ENCODE measurements around the gene DISC1.

- TF ChIP-seq CTCF (conservative IDR thresholded peaks at IDR 0.05 in 1 of 2, IDR thresholded peaks at IDR 0.05 in 1 of 2; ENCODE audit: low read depth in 1 of 2, low read length in 2 of 2), result no peak
- no peak for TF ChIP-seq EZH2 (IDR thresholded peaks at IDR 0.05; ENCODE audit: low read length, missing control alignments)
Measured at GRCh38 chr1:231899713-231900435, 273.3 kb downstream of the DISC1 start.

Data from fibroblast of lung (primary cell).